Measurements from ENCODE around the gene IL17RC.

Gene IL17RC

DNA sequence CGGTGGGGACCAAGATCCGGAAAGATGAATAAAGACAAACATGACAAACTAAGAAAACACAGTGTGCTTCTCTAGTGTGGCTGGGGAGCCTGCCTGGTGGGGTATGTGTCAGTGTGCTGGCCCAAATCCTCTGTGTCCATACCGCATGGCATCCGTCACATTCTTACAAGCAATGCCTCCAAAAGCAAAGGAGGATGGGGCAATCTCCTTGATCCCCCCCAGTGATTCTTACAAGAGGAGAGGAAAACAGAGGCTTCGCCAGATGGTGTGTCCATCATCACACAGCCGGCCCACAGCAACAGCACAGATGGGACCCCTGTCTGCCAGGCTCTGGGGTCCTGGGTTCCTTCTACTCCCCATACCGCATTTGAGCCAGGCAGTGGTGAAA is 558 bp upstream of the IL17RC start:
- H3K4me3 ChIP-seq (ENCODE audit: control insufficient read depth, low read depth, low read length), result peak overlapping the region; percentile 63
- DNase-seq (ENCODE audit: low read depth), result peak; percentile 92
- TF ChIP-seq, protein P1, sequence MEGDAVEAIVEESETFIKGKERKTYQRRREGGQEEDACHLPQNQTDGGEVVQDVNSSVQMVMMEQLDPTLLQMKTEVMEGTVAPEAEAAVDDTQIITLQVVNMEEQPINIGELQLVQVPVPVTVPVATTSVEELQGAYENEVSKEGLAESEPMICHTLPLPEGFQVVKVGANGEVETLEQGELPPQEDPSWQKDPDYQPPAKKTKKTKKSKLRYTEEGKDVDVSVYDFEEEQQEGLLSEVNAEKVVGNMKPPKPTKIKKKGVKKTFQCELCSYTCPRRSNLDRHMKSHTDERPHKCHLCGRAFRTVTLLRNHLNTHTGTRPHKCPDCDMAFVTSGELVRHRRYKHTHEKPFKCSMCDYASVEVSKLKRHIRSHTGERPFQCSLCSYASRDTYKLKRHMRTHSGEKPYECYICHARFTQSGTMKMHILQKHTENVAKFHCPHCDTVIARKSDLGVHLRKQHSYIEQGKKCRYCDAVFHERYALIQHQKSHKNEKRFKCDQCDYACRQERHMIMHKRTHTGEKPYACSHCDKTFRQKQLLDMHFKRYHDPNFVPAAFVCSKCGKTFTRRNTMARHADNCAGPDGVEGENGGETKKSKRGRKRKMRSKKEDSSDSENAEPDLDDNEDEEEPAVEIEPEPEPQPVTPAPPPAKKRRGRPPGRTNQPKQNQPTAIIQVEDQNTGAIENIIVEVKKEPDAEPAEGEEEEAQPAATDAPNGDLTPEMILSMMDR (conservative IDR thresholded peaks at IDR 0.05; ENCODE audit: control insufficient read depth, insufficient read depth, low read depth, low read length), result no peak

DNA sequence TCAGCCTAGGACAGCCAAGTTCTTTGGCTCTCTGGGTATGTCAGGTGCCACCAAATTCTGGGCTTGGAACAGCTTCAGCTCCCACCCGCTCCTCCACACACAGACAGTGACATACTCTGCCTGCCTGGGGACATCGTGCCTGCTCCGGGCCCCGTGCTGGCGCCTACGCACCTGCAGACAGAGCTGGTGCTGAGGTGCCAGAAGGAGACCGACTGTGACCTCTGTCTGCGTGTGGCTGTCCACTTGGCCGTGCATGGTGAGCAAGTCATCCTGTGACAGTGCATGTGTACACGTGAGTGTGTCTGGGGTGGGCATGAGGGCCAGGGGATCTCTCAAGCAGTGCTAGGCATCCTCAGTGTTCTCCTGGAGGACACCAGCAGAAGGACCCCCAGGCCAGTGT is 922 bp downstream of the IL17RC start:
- no peak for DNase-seq (ENCODE audit: low read depth)
- peak overlapping the region; percentile 63 for H3K4me3 ChIP-seq (ENCODE audit: control insufficient read depth, low read depth, low read length)

DNA sequence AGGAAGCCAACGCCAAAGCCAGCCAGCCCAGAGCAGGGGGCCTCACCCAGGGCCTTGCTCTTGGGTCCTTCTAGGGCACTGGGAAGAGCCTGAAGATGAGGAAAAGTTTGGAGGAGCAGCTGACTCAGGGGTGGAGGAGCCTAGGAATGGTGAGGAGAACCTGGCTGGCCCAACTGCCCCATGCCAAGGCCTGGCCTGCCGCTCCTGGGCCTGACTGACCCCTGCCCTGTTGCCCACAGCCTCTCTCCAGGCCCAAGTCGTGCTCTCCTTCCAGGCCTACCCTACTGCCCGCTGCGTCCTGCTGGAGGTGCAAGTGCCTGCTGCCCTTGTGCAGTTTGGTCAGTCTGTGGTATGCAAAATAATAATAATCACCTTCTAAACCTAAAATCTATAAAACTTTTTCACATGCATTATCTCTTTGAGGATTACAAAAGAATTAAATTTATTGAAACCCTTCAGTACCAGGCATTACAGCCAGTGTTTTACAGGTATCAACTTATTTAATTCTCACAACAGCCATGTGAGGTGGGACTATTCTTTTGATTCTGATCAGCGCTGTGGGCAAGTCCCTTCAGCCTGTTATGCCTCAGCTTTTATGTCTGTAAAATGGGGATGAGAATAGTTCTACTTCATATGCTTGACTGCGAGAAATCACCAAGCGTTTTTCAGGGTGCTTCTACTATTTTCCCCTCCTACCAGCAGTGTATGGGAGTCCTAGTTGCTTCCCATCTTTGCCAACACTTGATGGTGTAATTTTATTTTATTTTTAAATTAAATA is 1.6 kb downstream of the IL17RC start:
- H3K4me3 ChIP-seq (ENCODE audit: control insufficient read depth, low read depth, low read length), result peak overlapping the region; percentile 63
- TF ChIP-seq, protein P1 (conservative IDR thresholded peaks at IDR 0.05; ENCODE audit: control insufficient read depth, insufficient read depth, low read depth, low read length), result no peak
- DNase-seq (ENCODE audit: low read depth), result no peak

More for the DNA sequence above, 922 bp downstream of the IL17RC start:
- TF ChIP-seq, protein P1 (conservative IDR thresholded peaks at IDR 0.05; ENCODE audit: control insufficient read depth, insufficient read depth, low read depth, low read length), result no peak

DNA sequence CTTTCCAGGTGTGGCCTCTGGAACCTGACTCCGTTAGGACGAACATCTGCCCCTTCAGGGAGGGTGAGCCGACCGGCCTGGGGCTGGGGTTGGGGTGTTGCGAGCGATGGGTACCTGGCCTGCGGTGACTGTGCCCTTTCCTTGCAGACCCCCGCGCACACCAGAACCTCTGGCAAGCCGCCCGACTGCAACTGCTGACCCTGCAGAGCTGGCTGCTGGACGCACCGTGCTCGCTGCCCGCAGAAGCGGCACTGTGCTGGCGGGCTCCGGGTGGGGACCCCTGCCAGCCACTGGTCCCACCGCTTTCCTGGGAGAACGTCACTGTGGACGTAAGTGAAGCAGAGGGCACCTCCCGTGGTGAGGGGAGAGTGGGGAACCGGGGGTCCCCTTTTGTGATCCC is 11.3 kb downstream of the IL17RC start:
- TF ChIP-seq, protein P1 (conservative IDR thresholded peaks at IDR 0.05; ENCODE audit: control insufficient read depth, insufficient read depth, low read depth, low read length), result no peak
- H3K4me3 ChIP-seq (ENCODE audit: control insufficient read depth, low read depth, low read length), result no peak overlapping the region
- DNase-seq (ENCODE audit: low read depth), result no peak

DNA sequence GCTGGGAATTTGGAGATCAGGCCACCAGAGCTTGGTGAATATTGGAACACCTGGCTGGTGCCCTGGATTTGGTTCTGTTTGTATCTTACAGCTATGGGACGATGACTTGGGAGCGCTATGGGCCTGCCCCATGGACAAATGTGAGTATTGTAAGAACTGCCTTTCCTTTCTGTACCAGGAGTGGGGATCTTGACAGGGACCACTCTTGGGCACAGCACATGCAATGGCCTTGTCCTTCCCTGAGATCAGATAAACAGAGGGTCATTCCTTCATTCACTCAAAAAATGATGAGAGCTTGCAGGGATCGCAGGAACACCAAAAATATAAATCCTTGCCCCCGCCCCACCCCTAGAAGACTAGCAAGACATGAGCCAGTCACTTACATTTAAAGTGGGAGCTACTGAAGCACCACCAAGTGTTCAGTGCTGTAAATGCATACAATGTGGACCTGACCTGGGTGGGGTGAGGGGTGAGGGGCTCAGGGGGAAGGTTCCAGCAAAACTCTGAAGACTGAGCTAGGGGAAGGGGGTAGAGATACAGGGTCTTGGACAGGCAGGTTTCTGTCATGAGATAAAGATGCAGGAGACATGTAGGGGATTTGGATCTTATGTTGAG is 14.0 kb downstream of the IL17RC start:
- TF ChIP-seq, protein P1 (conservative IDR thresholded peaks at IDR 0.05; ENCODE audit: control insufficient read depth, insufficient read depth, low read depth, low read length), result peak; percentile 16
- no peak overlapping the region for H3K4me3 ChIP-seq (ENCODE audit: control insufficient read depth, low read depth, low read length)
- DNase-seq (ENCODE audit: low read depth), result no peak

DNA sequence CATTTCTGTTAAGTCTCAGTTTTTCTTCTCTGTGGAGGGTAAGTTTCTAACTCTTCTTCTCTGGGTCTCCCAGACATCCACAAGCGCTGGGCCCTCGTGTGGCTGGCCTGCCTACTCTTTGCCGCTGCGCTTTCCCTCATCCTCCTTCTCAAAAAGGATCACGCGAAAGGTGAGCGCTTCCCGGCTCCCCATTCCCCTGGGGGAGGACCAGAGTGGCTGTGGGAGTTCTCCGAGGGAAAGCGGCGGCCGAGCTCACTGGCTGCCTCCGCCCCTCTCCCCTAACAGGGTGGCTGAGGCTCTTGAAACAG is 15.6 kb downstream of the IL17RC start:
- DNase-seq (ENCODE audit: low read depth), result no peak
- TF ChIP-seq, protein P1 (conservative IDR thresholded peaks at IDR 0.05; ENCODE audit: control insufficient read depth, insufficient read depth, low read depth, low read length), result no peak
- peak overlapping the region; percentile 67 for H3K4me3 ChIP-seq (ENCODE audit: control insufficient read depth, low read depth, low read length)

Measured in fibroblast of mammary gland (primary cell).